Gastroesophageal sphincter (tissue), 4 donors: ENCODE data around the gene LDLRAD4. TPM values are rescaled to one million over a fixed set of nuclear protein-coding genes. Genes with fewer than 3 reads are reported as not detected.

ENCODE experiments used
- ATAC-seq: fragments of 150-250 bp; one replicate; pipeline ENCODE4 v1.9.1; 2016; ENCODE audit warnings: mild to moderate bottlenecking, moderate library complexity
- H3K27ac ChIP-seq, 4 donors: fragments of 200-600 bp; sonication (generic) in 3 of 4; 1 replicate in 3 of 4; 2 replicates in 1 of 4; pipeline ENCODE4 v1.5.1; 2016 to 2019
- H3K27me3 ChIP-seq: fragments of 200-600 bp; sonication (generic); one replicate; pipeline ENCODE4 v1.5.1; 2019
- H3K36me3 ChIP-seq, 2 donors: fragments of 200-600 bp; sonication (generic); one replicate each; pipeline ENCODE4 v1.5.1; 2019; ENCODE audit warnings: control low read depth in 1 of 2
- H3K4me1 ChIP-seq, 3 donors: fragments of 200-600 bp; sonication (generic); 1 replicate in 2 of 3; 2 replicates in 1 of 3; pipeline ENCODE4 v1.5.1; 2016 to 2019; ENCODE audit warnings: control low read depth in 2 of 3
- H3K4me3 ChIP-seq, 2 donors: fragments of 200-600 bp; sonication (generic); one replicate each; pipeline ENCODE4 v1.5.1; 2019; ENCODE audit warnings: mild to moderate bottlenecking in 1 of 2, moderate library complexity in 1 of 2
- H3K9me3 ChIP-seq, 3 donors: fragments of 200-600 bp; sonication (generic); one replicate each; pipeline ENCODE4 v1.5.1; 2017 to 2019; ENCODE audit warnings: control low read depth in 2 of 3
- CTCF ChIP-seq, 4 experiments: fragments of 200-600 bp in 2 of 4; fragments of 450-650 bp in 2 of 4; sonication (generic) in 1 of 4; IDR thresholded peaks; one replicate each; pipeline ENCODE4 v1.5.1; 2017 to 2019; ENCODE audit warnings: antibody characterized with exemption in 4 of 4, mild to moderate bottlenecking in 2 of 4, moderate library complexity in 2 of 4
- EP300 ChIP-seq: sonication (generic); formaldehyde crosslinking; IDR thresholded peaks from one replicate; pipeline ENCODE4 v1.6.1; 2017; ENCODE audit warnings: antibody characterized with exemption, mild to moderate bottlenecking
- POLR2A ChIP-seq, 2 donors: fragments of 450-650 bp; IDR thresholded peaks; one replicate each; pipeline ENCODE4 v1.6.1; 2017; ENCODE audit warnings: antibody characterized with exemption in 2 of 2, mild to moderate bottlenecking in 2 of 2, moderate library complexity in 1 of 2
- POLR2AphosphoS5 ChIP-seq: sonication (generic); formaldehyde crosslinking; IDR thresholded peaks from one replicate; pipeline ENCODE4 v1.6.1; 2017; ENCODE audit warnings: antibody characterized with exemption
- WGBS, 2 donors: methylation state at CpG; one replicate each; pipeline ENCODE4 v1.1.5; 2018; ENCODE audit warnings: low coverage in 1 of 2; 5-methylcytosine and 5-hydroxymethylcytosine counted together
- total RNA-seq, 4 donors: library from RNA; depleted of rRNA; stranded (reverse); fragments of >200 nt; gene quantifications; one replicate each; pipeline ENCODE4 v1.1.0, GENCODE V29; 2016

Gene LDLRAD4
- total RNA-seq, 4 donors from 2014 or later = 28.1 to 85.9 (median 55.2) TPM

- no peak overlapping the region for H3K4me3 ChIP-seq
- TF ChIP-seq EP300 (no peak), POLR2AphosphoS5 (no peak), POLR2A (IDR thresholded peaks at IDR 0.05) (no peak), CTCF (IDR thresholded peaks at IDR 0.05) (no peak)
- no peaks in the 10 kb centered on the region for H3K9me3 ChIP-seq
- H3K27ac ChIP-seq = no peak overlapping the region
- no peaks in the 10 kb centered on the region for H3K36me3 ChIP-seq
- H3K27me3 ChIP-seq = no peaks in the 10 kb centered on the region
- 74 to 78% methylated on average over 10 to 12 of the region's 15 CpGs for WGBS, 2 donors
- ATAC-seq = no peak
- H3K4me1 ChIP-seq = peaks cover 0 to 48% (median 5%) of the 10 kb centered on the region in 3 donors
Observed at GRCh38 chr18:13429884-13430510, 211.4 kb downstream of the LDLRAD4 start.

GRCh38 chr18:13430663-13431062, 212.1 kb downstream of the LDLRAD4 start:
- H3K27me3 ChIP-seq = no peaks in the 10 kb centered on the region
- no peak overlapping the region for H3K27ac ChIP-seq
- H3K4me3 ChIP-seq = no peak overlapping the region
- no peak for TF ChIP-seq EP300
- no peak for TF ChIP-seq POLR2AphosphoS5
- no peak for TF ChIP-seq POLR2A (IDR thresholded peaks at IDR 0.05)
- TF ChIP-seq CTCF (IDR thresholded peaks at IDR 0.05) = no peak
- 80 to 88% methylated on average over 1 to 4 of the region's 4 CpGs for WGBS, 2 donors
- H3K4me1 ChIP-seq = peaks cover 0 to 52% (median 5%) of the 10 kb centered on the region in 3 donors
- no peaks in the 10 kb centered on the region for H3K36me3 ChIP-seq
- ATAC-seq = no peak
- no peaks in the 10 kb centered on the region for H3K9me3 ChIP-seq

- H3K27ac ChIP-seq = peak overlapping the region in 1 of 4 donors; percentile 14
- 92 to 94% methylated on average over 9 to 10 of the region's 16 CpGs for WGBS, 2 donors
- H3K27me3 ChIP-seq = no peaks in the 10 kb centered on the region
- no peaks in the 10 kb centered on the region for H3K36me3 ChIP-seq
- ATAC-seq = no peak
- no peak for TF ChIP-seq EP300
- no peak for TF ChIP-seq CTCF (IDR thresholded peaks at IDR 0.05)
- no peak for TF ChIP-seq POLR2A (IDR thresholded peaks at IDR 0.05)
- TF ChIP-seq POLR2AphosphoS5 = no peak
- no peak overlapping the region for H3K4me3 ChIP-seq
- no peaks in the 10 kb centered on the region for H3K9me3 ChIP-seq
- H3K4me1 ChIP-seq = peaks cover 0 to 59% (median 5%) of the 10 kb centered on the region in 3 donors
Observed at GRCh38 chr18:13431886-13432285, 213.3 kb downstream of the LDLRAD4 start.

GRCh38 chr18:13433125-13433524, 214.6 kb downstream of the LDLRAD4 start:
- no peaks in the 10 kb centered on the region for H3K36me3 ChIP-seq
- no peaks in the 10 kb centered on the region for H3K27me3 ChIP-seq
- H3K4me1 ChIP-seq = peaks cover 0 to 57% (median 0%) of the 10 kb centered on the region in 3 donors
- ATAC-seq = no peak
- peak overlapping the region in 1 of 4 donors; percentile 11 for H3K27ac ChIP-seq
- no peak overlapping the region for H3K4me3 ChIP-seq
- no peaks in the 10 kb centered on the region for H3K9me3 ChIP-seq
- TF ChIP-seq POLR2A (IDR thresholded peaks at IDR 0.05) (no peak), CTCF (IDR thresholded peaks at IDR 0.05) (no peak), EP300 (no peak), POLR2AphosphoS5 (no peak)
- 52 to 55% methylated on average over 3 of the region's 3 CpGs for WGBS, 2 donors

- WGBS, 2 donors = 72 to 81% methylated on average over 2 to 4 of the region's 5 CpGs
- Histone ChIP-seq H3K4me3 (no peak overlapping the region), H3K9me3 (no peaks in the 10 kb centered on the region), H3K4me1 (peaks cover 0 to 57% (median 0%) of the 10 kb centered on the region in 3 donors), H3K27me3 (no peaks in the 10 kb centered on the region), H3K36me3 (no peaks in the 10 kb centered on the region), H3K27ac (peak overlapping the region in 2 of 4 donors; percentile 2 to 11)
- ATAC-seq = no peak
- TF ChIP-seq POLR2A (IDR thresholded peaks at IDR 0.05) (no peak), POLR2AphosphoS5 (peak; percentile 19)
Observed at GRCh38 chr18:13433685-13434084, 215.1 kb downstream of the LDLRAD4 start.
